SK-N-MC (cell line): ENCODE results near the gene AP3S2.

Experiments used
- EZH2 ChIP-seq: fragments of 200-600 bp; sonication (generic); IDR thresholded peaks from one replicate; pipeline ENCODE4 v1.6.1; 2017; ENCODE audit warnings: antibody characterized with exemption
- FOXP2 ChIP-seq: optimal IDR thresholded peaks from 2 replicates; pipeline ENCODE3; 2011; ENCODE audit warnings: mild to moderate bottlenecking, moderate library complexity; ENCODE audit not compliant: insufficient read depth; ENCODE audit errors: extremely low read length, control extremely low read depth
- POLR2AphosphoS5 ChIP-seq: IDR thresholded peaks from 2 replicates; pipeline ENCODE4 v1.6.1; 2012; ENCODE audit warnings: mild to moderate bottlenecking, low read depth, low read length, borderline replicate concordance

- TF ChIP-seq EZH2 = no peak
- TF ChIP-seq POLR2AphosphoS5 = no peak
- no peak for TF ChIP-seq FOXP2
These were observed 23.0 kb downstream of the AP3S2 start for GRCh38 chr15:89870688-89871288.
